H1 (cell line): Measurements from ENCODE around the gene MAPK4. TPM values are rescaled to one million over a fixed set of nuclear protein-coding genes. Genes with fewer than 3 reads are reported as not detected.
"Not testable (repeated sequence)": the region's sequence is repeated elsewhere in the genome, so short reads cannot be mapped to it uniquely, and the experiment has no call there.

Experiments used
- CTCF ChIA-PET: fragments of 300-600 bp; sonication (Branson Sonifier 250); formaldehyde crosslinking; loops from one replicate; lab custom pipeline; 2021; ENCODE audit not compliant: partially characterized antibody; lab: Charles Lee
- POLR2A ChIA-PET: fragments of 300-600 bp; sonication (Branson Sonifier 250); formaldehyde crosslinking; loops from one replicate; lab custom pipeline; 2021; ENCODE audit warnings: inconsistent platforms; ENCODE audit not compliant: partially characterized antibody; lab: Charles Lee
- DNase-seq, 2 experiments: peaks; one replicate each; pipeline versions ENCODE4 v3.0.0 to v3.0.0-alpha.2; 2010 to 2022; ENCODE audit warnings: low spot score in 2 of 2, low read depth in 1 of 2, mixed read lengths in 1 of 2
- FAIRE-seq: peaks from 2 replicates; lab custom pipeline; 2011; peaks lifted over from hg19 to GRCh38; lab: Jason Lieb, UNC
- H2AFZ ChIP-seq: 2 replicates; pipeline ENCODE4 v1.8.1; 2012; ENCODE audit warnings: low read length, inconsistent platforms
- H2AK5ac ChIP-seq: 2 replicates; pipeline ENCODE4 v1.6.1; 2013; ENCODE audit warnings: low read depth, low read length
- H2BK120ac ChIP-seq: replicated peaks from 2 replicates; pipeline ENCODE3; 2013; ENCODE audit warnings: low read depth, low read length, inconsistent platforms
- H2BK12ac ChIP-seq: 2 replicates; pipeline ENCODE4 v1.6.1; 2013; ENCODE audit warnings: low read depth, low read length
- H2BK15ac ChIP-seq: 2 replicates; pipeline ENCODE4 v1.6.1; 2013; ENCODE audit warnings: low read length
- H2BK20ac ChIP-seq: 2 replicates; pipeline ENCODE4 v1.6.1; 2013; ENCODE audit warnings: low read length
- H2BK5ac ChIP-seq: 2 replicates; pipeline ENCODE4 v1.6.1; 2013; ENCODE audit warnings: low read depth, low read length
- H3K14ac ChIP-seq: 2 replicates; pipeline ENCODE4 v1.6.1; 2013; ENCODE audit warnings: inconsistent platforms; ENCODE audit not compliant: insufficient read length
- H3K18ac ChIP-seq: 2 replicates; pipeline ENCODE4 v1.6.1; 2013; ENCODE audit warnings: low read length; ENCODE audit errors: extremely low read depth
- H3K23ac ChIP-seq: 2 replicates; pipeline ENCODE4 v1.6.1; 2013; ENCODE audit warnings: inconsistent platforms; ENCODE audit not compliant: insufficient read length
- H3K23me2 ChIP-seq: 2 replicates; pipeline ENCODE4 v1.6.1; 2013; ENCODE audit warnings: low read depth, low read length
- H3K27ac ChIP-seq: 2 replicates; pipeline ENCODE4 v1.6.1; 2011; ENCODE audit warnings: low read depth, low read length, inconsistent platforms
- H3K27me3 ChIP-seq, 4 experiments: replicated peaks in 1 of 4; 1 replicate in 1 of 4; 2 replicates in 3 of 4; pipeline versions ENCODE4 v1.6.1 to v1.8.1; 2011 to 2013; ENCODE audit warnings: low read length in 3 of 4, mild to moderate bottlenecking in 3 of 4, inconsistent platforms in 2 of 4, mixed read lengths in 2 of 4, moderate library complexity in 1 of 4; ENCODE audit not compliant: control insufficient read depth in 3 of 4, insufficient read depth in 3 of 4; ENCODE audit errors: extremely low read depth in 1 of 4
- H3K36me3 ChIP-seq, 4 experiments: 2 replicates each; pipeline versions ENCODE4 v1.6.1 to v1.8.1; 2011 to 2013; ENCODE audit warnings: mild to moderate bottlenecking in 4 of 4, low read length in 3 of 4, moderate library complexity in 2 of 4, control low read depth in 1 of 4, inconsistent platforms in 1 of 4; ENCODE audit not compliant: insufficient read depth in 4 of 4, control insufficient read depth in 2 of 4
- H3K4ac ChIP-seq: replicated peaks from 2 replicates; pipeline ENCODE3; 2013; ENCODE audit warnings: low read length, low read depth, mixed read lengths, inconsistent platforms; ENCODE audit not compliant: insufficient read length
- H3K4me1 ChIP-seq, 4 experiments: replicated peaks in 1 of 4; 1 replicate in 1 of 4; 2 replicates in 3 of 4; pipeline versions ENCODE4 v1.6.1 to v1.8.1; 2011 to 2013; ENCODE audit warnings: low read length in 3 of 4, inconsistent platforms in 2 of 4, mixed read lengths in 1 of 4; ENCODE audit not compliant: insufficient read depth in 4 of 4, control insufficient read depth in 3 of 4
- H3K4me2 ChIP-seq, 2 experiments: 2 replicates each; pipeline versions ENCODE4 v1.6.1 to v1.8.1; 2011 to 2013; ENCODE audit warnings: low read depth in 2 of 2, low read length in 2 of 2, control low read depth in 1 of 2, inconsistent platforms in 1 of 2, mild to moderate bottlenecking in 1 of 2; ENCODE audit not compliant: insufficient read depth in 1 of 2
- H3K4me3 ChIP-seq, 4 experiments: fragments of 200-600, 300-600 bp in 1 of 4; sonication (generic), shearing (Covaris generic), sonication (Bioruptor Twin) in 1 of 4; 2 replicates each; pipeline versions ENCODE4 v1.5.1 to v1.8.1; 2011 to 2016; ENCODE audit warnings: low read length in 4 of 4, low read depth in 3 of 4, control low read depth in 2 of 4, inconsistent platforms in 2 of 4, mild to moderate bottlenecking in 2 of 4, mixed read lengths in 1 of 4, moderate library complexity in 1 of 4; ENCODE audit not compliant: insufficient read depth in 2 of 4; ENCODE audit errors: extremely low read depth in 1 of 4
- H3K56ac ChIP-seq: replicated peaks from 2 replicates; pipeline ENCODE3; 2013; ENCODE audit warnings: low read depth, mild to moderate bottlenecking, mixed read lengths, low read length, inconsistent platforms; ENCODE audit not compliant: insufficient read length
- H3K79me1 ChIP-seq: 2 replicates; pipeline ENCODE4 v1.6.1; 2013; ENCODE audit warnings: low read depth, low read length, control low read depth
- H3K79me2 ChIP-seq, 2 experiments: 2 replicates each; pipeline versions ENCODE4 v1.6.1 to v1.8.1; 2012 to 2013; ENCODE audit warnings: low read length in 2 of 2, mild to moderate bottlenecking in 2 of 2, inconsistent platforms in 1 of 2; ENCODE audit not compliant: insufficient read depth in 2 of 2, control insufficient read depth in 1 of 2
- H3K9ac ChIP-seq, 4 experiments: replicated peaks in 1 of 4; 1 replicate in 1 of 4; 2 replicates in 3 of 4; pipeline versions ENCODE4 v1.6.1 to v1.8.1; 2011 to 2013; ENCODE audit warnings: low read depth in 3 of 4, low read length in 3 of 4, control low read depth in 2 of 4, mild to moderate bottlenecking in 2 of 4, moderate library complexity in 2 of 4, inconsistent platforms in 1 of 4; ENCODE audit errors: extremely low read depth in 1 of 4
- H3K9me3 ChIP-seq, 2 experiments: 2 replicates each; pipeline versions ENCODE4 v1.6.1 to v1.8.1; 2012 to 2013; ENCODE audit warnings: mild to moderate bottlenecking in 2 of 2, moderate library complexity in 2 of 2, control low read depth in 1 of 2, inconsistent platforms in 1 of 2, low read depth in 1 of 2, low read length in 1 of 2, mixed read lengths in 1 of 2; ENCODE audit not compliant: insufficient read depth in 2 of 2
- H4K20me1 ChIP-seq, 2 experiments: replicated peaks in 1 of 2; 2 replicates each; pipeline versions ENCODE3 to v1.8.1; 2011 to 2013; ENCODE audit warnings: inconsistent platforms in 2 of 2, low read length in 2 of 2, mild to moderate bottlenecking in 1 of 2; ENCODE audit not compliant: insufficient read depth in 2 of 2, control insufficient read depth in 1 of 2
- H4K5ac ChIP-seq: 2 replicates; pipeline ENCODE4 v1.6.1; 2013; ENCODE audit warnings: low read length, low read depth, mixed read lengths, inconsistent platforms; ENCODE audit not compliant: insufficient read length
- H4K8ac ChIP-seq: 2 replicates; pipeline ENCODE4 v1.8.0; 2013; ENCODE audit warnings: mild to moderate bottlenecking, moderate library complexity, low read length, inconsistent platforms; ENCODE audit not compliant: insufficient read depth; ENCODE audit errors: extremely low read depth
- H4K91ac ChIP-seq: replicated peaks from 2 replicates; pipeline ENCODE3; 2013; ENCODE audit warnings: low read length, mixed read lengths, inconsistent platforms; ENCODE audit not compliant: insufficient read length
- WGBS, 2 experiments: shearing (Covaris generic) in 1 of 2; methylation state at CpG; one replicate each; pipeline versions ENCODE4 v1.1.6 to v1.1.7; 2013 to 2015; ENCODE audit warnings: low lambda C conversion rate in 2 of 2, mixed read lengths in 2 of 2, inconsistent platforms in 1 of 2, low coverage in 1 of 2, missing lambda C conversion rate in 1 of 2; ENCODE audit not compliant: insufficient replicate concordance in 2 of 2, insufficient coverage in 1 of 2, insufficient read length in 1 of 2; ENCODE audit errors: extremely low coverage in 1 of 2, missing lambda C conversion rate in 1 of 2; 5-methylcytosine and 5-hydroxymethylcytosine counted together
- polyA plus RNA-seq, 7 experiments: library from polyadenylated mRNA; depleted of rRNA in 3 of 7; stranded (reverse) in 5 of 7; unstranded in 2 of 7; fragments of >200 nt in 5 of 7; fragments of 200-250 nt in 2 of 7; gene quantifications; 1 replicate in 5 of 7; 2 replicates in 1 of 7; 4 replicates in 1 of 7; pipeline versions ENCODE4 v1.2.1 to v1.2.3, GENCODE V29; 2011 to 2013; ENCODE audit warnings: missing spikeins in 2 of 7, mixed read lengths in 2 of 7
- total RNA-seq: library from RNA; stranded (reverse); fragmentation: NEBNext Ultra II Directional; extraction: Animal tissue kit (Norgen Biotek cat#: 25700); gene quantifications from 2 replicates; pipeline ENCODE4 v1.2.1, GENCODE V29; 2021

Gene MAPK4
- total and polyA plus RNA-seq, 2 of the 8 experiments (the other 6 are each of a cell fraction or from before 2014, with no cell fraction given), result 3.2 to 3.7 TPM

- H3K4me3 ChIP-seq, H3K79me2 ChIP-seq, H3K14ac ChIP-seq, H4K8ac ChIP-seq, H4K91ac ChIP-seq, H4K20me1 ChIP-seq, POLR2A ChIA-PET, H2AK5ac ChIP-seq, H3K4ac ChIP-seq, H3K9me3 ChIP-seq, H2AFZ ChIP-seq, H3K36me3 ChIP-seq, H3K4me1 ChIP-seq, H4K5ac ChIP-seq, H2BK5ac ChIP-seq, H3K56ac ChIP-seq, DNase-seq, H3K9ac ChIP-seq, H3K27me3 ChIP-seq, H3K79me1 ChIP-seq, H2BK12ac ChIP-seq, H3K27ac ChIP-seq, H2BK20ac ChIP-seq, H3K18ac ChIP-seq, H3K23ac ChIP-seq, FAIRE-seq, H3K4me2 ChIP-seq, H2BK120ac ChIP-seq, H2BK15ac ChIP-seq, H3K23me2 ChIP-seq: not testable (repeated sequence)
- CTCF ChIA-PET, result interaction anchor here (0.7 to 3.9 kb wide), 6 partner anchors 14 to 274 kb away, joined by 3 to 17 read pairs (median 3); no protein-coding TSS in a partner anchor
- WGBS, 2 experiments, result 90% methylated on average over 3 of the region's 3 CpGs; no CpG with 5 or more reads in 1 of the 2 experiments
These were observed 219.1 kb downstream of the MAPK4 start for GRCh38 chr18:50779021-50779420.

Other genes starting within 250 kb of the MAPK4 start
- gene SKA1, start 185.0 kb upstream of the MAPK4 start, total RNA-seq, result 18.9 and 22.9 TPM in 2 replicates
- 8.6 and 9.2 TPM in 2 replicates for gene SKA1, start 185.0 kb upstream of the MAPK4 start, polyA plus RNA-seq (2011; rRNA removed)